HCT116 (cell line): Measurements from ENCODE around the gene CLEC14A. TPM values are rescaled to one million over a fixed set of nuclear protein-coding genes. Genes with fewer than 3 reads are reported as not detected.

Experiments used
- ATAC-seq: fragments of 200-7000 bp; cut with Tn5 transposase; 2 replicates; pipeline ENCODE4 v1.9.1; 2020; ENCODE audit warnings: mild to moderate bottlenecking, moderate library complexity
- BruUV-seq: library from RNA; stranded (reverse); fragments of 400-500 nt; replicated peaks from 2 replicates; lab custom pipeline; 2021; lab: Mats Ljungman, UMichigan
- CTCF ChIA-PET: fragments of 300-600 bp; sonication (Branson Sonifier 250); formaldehyde crosslinking; loops from one replicate; lab custom pipeline; 2021; ENCODE audit warnings: antibody characterized with exemption; lab: Charles Lee
- POLR2A ChIA-PET: fragments of 300-600, 350-600 bp; sonication (Branson Sonifier 250); formaldehyde crosslinking; loops from one replicate; lab custom pipeline; 2021; ENCODE audit warnings: antibody characterized with exemption; lab: Charles Lee
- RAD21 ChIA-PET, 2 experiments: fragments of 300-600 bp; sonication (Branson Sonifier 250); formaldehyde crosslinking; loops; one replicate each; lab custom pipeline; 2023; ENCODE audit warnings: low total read pairs in 2 of 2; ENCODE audit not compliant: uncharacterized antibody in 2 of 2, unreplicated experiment in 2 of 2, low non-redundant PET in 1 of 2; lab: Charles Lee
- DNase-seq: peaks from one replicate; pipeline ENCODE4 v3.0.0-alpha.2; 2010; ENCODE audit warnings: low read depth, low spot score
- H2AFZ ChIP-seq: fragments of 200-600 bp; shearing (Covaris generic), sonication (generic); 2 replicates; pipeline ENCODE4 v1.6.1; 2017; ENCODE audit warnings: low read depth, mixed run types, mixed read lengths, antibody characterized with exemption, low read length; ENCODE audit not compliant: poor library complexity, severe bottlenecking
- H3K27ac ChIP-seq: 2 replicates; pipeline ENCODE4 v1.5.1; 2012; ENCODE audit warnings: low read depth, low read length
- H3K27me3 ChIP-seq: fragments of 200-600 bp; sonication (generic); 2 replicates; pipeline ENCODE4 v1.6.1; 2016; ENCODE audit warnings: mixed run types, low read length, mixed read lengths; ENCODE audit not compliant: insufficient read depth
- H3K36me3 ChIP-seq, 2 experiments: fragments of 200-500 bp in 1 of 2; fragments of 200-600 bp in 1 of 2; sonication (Bioruptor generic) in 1 of 2; sonication (generic) in 1 of 2; 2 replicates each; pipeline versions ENCODE4 v1.5.1 to v1.6.1; 2014 to 2016; ENCODE audit warnings: low read length in 2 of 2, inconsistent platforms in 1 of 2, mixed read lengths in 1 of 2, mixed run types in 1 of 2; ENCODE audit not compliant: insufficient read depth in 2 of 2, control insufficient read depth in 1 of 2
- H3K4me1 ChIP-seq, 2 experiments: fragments of 200-600 bp in 1 of 2; sonication (generic) in 1 of 2; 2 replicates each; pipeline versions ENCODE4 v1.5.1 to v1.6.1; 2012 to 2017; ENCODE audit warnings: low read length in 2 of 2, inconsistent platforms in 1 of 2, mild to moderate bottlenecking in 1 of 2, mixed read lengths in 1 of 2, mixed run types in 1 of 2, moderate library complexity in 1 of 2; ENCODE audit not compliant: insufficient read depth in 2 of 2, control insufficient read depth in 1 of 2
- H3K4me2 ChIP-seq: fragments of 200-600 bp; sonication (generic); 2 replicates; pipeline ENCODE4 v1.6.1; 2017; ENCODE audit warnings: mixed run types, low read length, mixed read lengths
- H3K4me3 ChIP-seq, 2 experiments: fragments of 200-600 bp in 1 of 2; sonication (generic) in 1 of 2; replicated peaks in 1 of 2; 2 replicates each; pipeline ENCODE4 v1.5.1; 2011 to 2016; ENCODE audit warnings: low read length in 2 of 2, control low read depth in 1 of 2, low read depth in 1 of 2, mild to moderate bottlenecking in 1 of 2, mixed read lengths in 1 of 2, mixed run types in 1 of 2
- H3K79me2 ChIP-seq: fragments of 200-600 bp; sonication (generic); 2 replicates; pipeline ENCODE4 v1.6.1; 2017; ENCODE audit warnings: mild to moderate bottlenecking, mixed run types, low read length, moderate library complexity, mixed read lengths; ENCODE audit not compliant: insufficient read depth
- H3K9ac ChIP-seq: fragments of 200-600 bp; sonication (generic); 2 replicates; pipeline ENCODE4 v1.6.1; 2016; ENCODE audit warnings: low read length, mixed read lengths
- H3K9me2 ChIP-seq: fragments of 200-600 bp; sonication (generic), shearing (Covaris generic); 2 replicates; pipeline ENCODE4 v1.6.1; 2017; ENCODE audit warnings: mixed run types, mild to moderate bottlenecking, moderate library complexity; ENCODE audit not compliant: insufficient read depth
- H3K9me3 ChIP-seq, 2 experiments: fragments of 200-500 bp in 1 of 2; fragments of 200-600 bp in 1 of 2; sonication (Bioruptor generic) in 1 of 2; sonication (generic) in 1 of 2; 2 replicates each; pipeline ENCODE4 v1.6.1; 2014 to 2017; ENCODE audit warnings: low read length in 2 of 2, mixed read lengths in 2 of 2, inconsistent platforms in 1 of 2, low read depth in 1 of 2, mild to moderate bottlenecking in 1 of 2, mixed run types in 1 of 2, moderate library complexity in 1 of 2; ENCODE audit not compliant: control insufficient read depth in 1 of 2, insufficient read depth in 1 of 2
- H4K20me1 ChIP-seq: fragments of 200-600 bp; sonication (generic), shearing (Covaris generic); 2 replicates; pipeline ENCODE4 v1.6.1; 2017; ENCODE audit warnings: mixed run types, mild to moderate bottlenecking, moderate library complexity; ENCODE audit not compliant: insufficient read depth
- ATF3 ChIP-seq: IDR thresholded peaks from 2 replicates; pipeline ENCODE4 v1.6.1; 2012
- CBX3 ChIP-seq: IDR thresholded peaks from 2 replicates; pipeline ENCODE4 v1.6.1; 2012; ENCODE audit warnings: low read depth
- EGR1 ChIP-seq: IDR thresholded peaks from 2 replicates; pipeline ENCODE4 v1.6.1; 2012; ENCODE audit warnings: low read depth
- EZH2phosphoT487 ChIP-seq: fragments of 200-600 bp; IDR thresholded peaks from 2 replicates; pipeline ENCODE4 v1.6.1; 2018; ENCODE audit warnings: antibody characterized with exemption, borderline replicate concordance
- FOSL1 ChIP-seq: IDR thresholded peaks from 2 replicates; pipeline ENCODE4 v1.6.1; 2012; ENCODE audit warnings: low read depth
- POLR2AphosphoS5 ChIP-seq: IDR thresholded peaks from 2 replicates; pipeline ENCODE4 v1.6.1; 2011; ENCODE audit warnings: mild to moderate bottlenecking, low read depth, low read length, moderate library complexity
- RAD21 ChIP-seq: IDR thresholded peaks from 2 replicates; pipeline ENCODE4 v1.6.1; 2012; ENCODE audit warnings: low read depth, mild to moderate bottlenecking
- REST ChIP-seq: IDR thresholded peaks from 2 replicates; pipeline ENCODE4 v1.6.1; 2012; ENCODE audit warnings: low read depth
- SIN3A ChIP-seq: IDR thresholded peaks from 2 replicates; pipeline ENCODE4 v1.6.1; 2012; ENCODE audit warnings: low read depth
- SRF ChIP-seq: IDR thresholded peaks from 2 replicates; pipeline ENCODE4 v1.6.1; 2012; ENCODE audit warnings: low read depth
- TCF7L2 ChIP-seq: IDR thresholded peaks from 2 replicates; pipeline ENCODE4 v1.7.0; 2011; ENCODE audit warnings: borderline replicate concordance, inconsistent platforms; ENCODE audit not compliant: insufficient read depth, insufficient read length; ENCODE audit errors: extremely low read depth
- ZNF274 ChIP-seq: fragments of 200-500 bp; sonication (Bioruptor generic); IDR thresholded peaks from 2 replicates; pipeline ENCODE4 v1.6.1; 2014; ENCODE audit warnings: mild to moderate bottlenecking, low read depth, low read length, inconsistent platforms
- intact Hi-C: fragments of 100-400 bp; cut with micrococcal nuclease; formaldehyde crosslinking; loops from 2 replicates; pipeline ENCODE4 v1.10.0; 2022
- total RNA-seq: library from RNA; stranded (reverse); gene quantifications from one replicate; pipeline ENCODE4 v1.2.1, GENCODE V29; 2021; ENCODE audit not compliant: unreplicated experiment
- TF ChIP-seq, protein P1 (sequence below): IDR thresholded peaks from 2 replicates; pipeline ENCODE4 v1.6.1; 2011; ENCODE audit warnings: mild to moderate bottlenecking, low read length, moderate library complexity; ENCODE audit not compliant: insufficient replicate concordance; ENCODE audit errors: extremely low read depth

Gene CLEC14A
- total RNA-seq, 1 experiment from 2014 or later, result 0.10 TPM

GRCh38 chr14:38252066-38252710 is 3.7 kb downstream of the CLEC14A start:
- RAD21 ChIA-PET, result interaction anchor here in 1 of 2 experiments (0.6 kb wide), 1 partner anchor 543 kb away, joined by 3 read pairs; no protein-coding TSS in a partner anchor
- Histone ChIP-seq H3K27me3 (no peaks in the 10 kb centered on the region), H3K9me2 (no peaks in the 10 kb centered on the region), H3K4me2 (no peak overlapping the region), H3K4me1 (no peaks in the 10 kb centered on the region)
- DNase-seq (no peak), ATAC-seq (no peak)
- CTCF ChIA-PET, result no interaction called here
- POLR2A ChIA-PET, result no interaction called here
- BruUV-seq, result no TSS peak
- intact Hi-C loops, result no loop called here
- no peak for TF ChIP-seq REST
- TF ChIP-seq, all 23 proteins: peak for 0
- no peak overlapping the region for H3K4me3 ChIP-seq
- H3K27ac ChIP-seq, result no peak overlapping the region
- H4K20me1 ChIP-seq, result no peaks in the 10 kb centered on the region; the same call in 1 of the 2 replicates
- H3K36me3 ChIP-seq, result no peaks in the 10 kb centered on the region
- no peaks in the 10 kb centered on the region for H3K9me3 ChIP-seq
- H3K9ac ChIP-seq, result no peak overlapping the region
- no peak overlapping the region for H2AFZ ChIP-seq
- H3K79me2 ChIP-seq, result no peaks in the 10 kb centered on the region

DNA sequence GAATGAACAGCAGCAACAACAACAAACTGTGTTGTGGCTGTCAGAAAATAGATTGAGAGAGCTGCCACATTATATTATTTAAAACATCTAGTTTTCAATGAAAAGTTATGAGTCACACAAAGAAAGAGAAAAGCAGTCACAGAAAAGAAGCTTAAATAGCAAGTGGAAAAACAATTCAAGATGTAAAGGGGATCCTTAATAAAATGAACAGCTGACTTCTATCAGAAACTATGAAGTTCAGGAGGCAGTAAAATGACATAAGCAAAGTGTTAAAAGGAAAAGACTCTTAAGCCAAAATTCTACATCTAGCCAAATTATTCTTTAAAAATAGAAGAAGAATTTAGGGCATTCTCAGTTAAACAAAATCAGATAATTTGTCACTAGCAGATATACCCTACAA is 5.6 kb downstream of the CLEC14A start:
- no TSS peak for BruUV-seq
- no peaks in the 10 kb centered on the region for H3K4me1 ChIP-seq
- no peaks in the 10 kb centered on the region for H3K9me2 ChIP-seq
- ChIA-PET CTCF (no interaction called here), RAD21 (no interaction called here), POLR2A (no interaction called here)
- no peak overlapping the region for H3K4me3 ChIP-seq
- H3K9me3 ChIP-seq, result no peaks in the 10 kb centered on the region
- H2AFZ ChIP-seq, result no peak overlapping the region
- no peak overlapping the region for H3K27ac ChIP-seq
- no peaks in the 10 kb centered on the region for H3K36me3 ChIP-seq
- H3K27me3 ChIP-seq, result no peaks in the 10 kb centered on the region
- TF ChIP-seq EGR1 (no peak), SRF (no peak), RAD21 (no peak), CBX3 (no peak), ATF3 (no peak), SIN3A (no peak), ZNF274 (no peak), TCF7L2 (no peak), EZH2phosphoT487 (no peak), POLR2AphosphoS5 (no peak), FOSL1 (no peak)
- TF ChIP-seq, protein P1, sequence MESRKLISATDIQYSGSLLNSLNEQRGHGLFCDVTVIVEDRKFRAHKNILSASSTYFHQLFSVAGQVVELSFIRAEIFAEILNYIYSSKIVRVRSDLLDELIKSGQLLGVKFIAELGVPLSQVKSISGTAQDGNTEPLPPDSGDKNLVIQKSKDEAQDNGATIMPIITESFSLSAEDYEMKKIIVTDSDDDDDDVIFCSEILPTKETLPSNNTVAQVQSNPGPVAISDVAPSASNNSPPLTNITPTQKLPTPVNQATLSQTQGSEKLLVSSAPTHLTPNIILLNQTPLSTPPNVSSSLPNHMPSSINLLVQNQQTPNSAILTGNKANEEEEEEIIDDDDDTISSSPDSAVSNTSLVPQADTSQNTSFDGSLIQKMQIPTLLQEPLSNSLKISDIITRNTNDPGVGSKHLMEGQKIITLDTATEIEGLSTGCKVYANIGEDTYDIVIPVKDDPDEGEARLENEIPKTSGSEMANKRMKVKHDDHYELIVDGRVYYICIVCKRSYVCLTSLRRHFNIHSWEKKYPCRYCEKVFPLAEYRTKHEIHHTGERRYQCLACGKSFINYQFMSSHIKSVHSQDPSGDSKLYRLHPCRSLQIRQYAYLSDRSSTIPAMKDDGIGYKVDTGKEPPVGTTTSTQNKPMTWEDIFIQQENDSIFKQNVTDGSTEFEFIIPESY, result no peak
- no peak overlapping the region for H3K4me2 ChIP-seq
- no peaks in the 10 kb centered on the region for H3K79me2 ChIP-seq
- ATAC-seq (no peak), DNase-seq (no peak)
- intact Hi-C loops, result no loop called here
- H3K9ac ChIP-seq, result no peak overlapping the region
- H4K20me1 ChIP-seq, result no peaks in the 10 kb centered on the region; the same call in 1 of the 2 replicates
